NB4 (cell line): ENCODE measurements around the gene CD79A.

Experiments used
- POLR2A ChIP-seq: IDR thresholded peaks from 2 replicates; pipeline ENCODE4 v1.6.1; 2011; ENCODE audit warnings: mild to moderate bottlenecking; ENCODE audit not compliant: insufficient read length; ENCODE audit errors: extremely low read depth
- TF ChIP-seq, protein P1 (sequence below): IDR thresholded peaks from one replicate; pipeline ENCODE4 v1.5.1; 2012; ENCODE audit warnings: low read depth, low read length
- TF ChIP-seq, protein P2 (sequence below): IDR thresholded peaks from 2 replicates; pipeline ENCODE4 v1.6.1; 2011; ENCODE audit warnings: low read depth, low read length

- no peak for TF ChIP-seq POLR2A
- TF ChIP-seq, protein P1, sequence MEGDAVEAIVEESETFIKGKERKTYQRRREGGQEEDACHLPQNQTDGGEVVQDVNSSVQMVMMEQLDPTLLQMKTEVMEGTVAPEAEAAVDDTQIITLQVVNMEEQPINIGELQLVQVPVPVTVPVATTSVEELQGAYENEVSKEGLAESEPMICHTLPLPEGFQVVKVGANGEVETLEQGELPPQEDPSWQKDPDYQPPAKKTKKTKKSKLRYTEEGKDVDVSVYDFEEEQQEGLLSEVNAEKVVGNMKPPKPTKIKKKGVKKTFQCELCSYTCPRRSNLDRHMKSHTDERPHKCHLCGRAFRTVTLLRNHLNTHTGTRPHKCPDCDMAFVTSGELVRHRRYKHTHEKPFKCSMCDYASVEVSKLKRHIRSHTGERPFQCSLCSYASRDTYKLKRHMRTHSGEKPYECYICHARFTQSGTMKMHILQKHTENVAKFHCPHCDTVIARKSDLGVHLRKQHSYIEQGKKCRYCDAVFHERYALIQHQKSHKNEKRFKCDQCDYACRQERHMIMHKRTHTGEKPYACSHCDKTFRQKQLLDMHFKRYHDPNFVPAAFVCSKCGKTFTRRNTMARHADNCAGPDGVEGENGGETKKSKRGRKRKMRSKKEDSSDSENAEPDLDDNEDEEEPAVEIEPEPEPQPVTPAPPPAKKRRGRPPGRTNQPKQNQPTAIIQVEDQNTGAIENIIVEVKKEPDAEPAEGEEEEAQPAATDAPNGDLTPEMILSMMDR = no peak
- TF ChIP-seq, protein P2, sequence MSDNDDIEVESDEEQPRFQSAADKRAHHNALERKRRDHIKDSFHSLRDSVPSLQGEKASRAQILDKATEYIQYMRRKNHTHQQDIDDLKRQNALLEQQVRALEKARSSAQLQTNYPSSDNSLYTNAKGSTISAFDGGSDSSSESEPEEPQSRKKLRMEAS = no peak
These were observed 19.5 kb downstream of the CD79A start for GRCh38 chr19:41896581-41896942.
